ENCODE measurements around the gene ATMIN. TPM values are rescaled to one million over a fixed set of nuclear protein-coding genes. Genes with fewer than 3 reads are reported as not detected.

The ATMIN gene

DNA sequence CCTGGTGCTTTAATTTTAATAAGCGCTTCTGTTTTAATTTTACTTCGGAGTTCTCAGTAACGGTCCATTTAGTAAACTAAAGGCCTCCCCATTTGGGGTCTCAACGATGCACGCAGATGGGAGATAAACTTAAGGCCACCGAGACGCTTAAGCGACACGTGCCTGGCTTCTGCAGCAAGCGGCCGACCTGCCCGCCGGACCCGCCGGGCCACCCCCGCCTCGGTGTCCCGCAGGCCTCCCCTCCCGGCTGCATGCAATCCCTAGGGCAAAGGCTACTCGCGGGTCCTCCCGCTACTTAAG lies 60.0 kb downstream of the ATMIN start:
- peak overlapping the region; percentile 79 for H3K27ac ChIP-seq (replicated peaks; ENCODE audit: low read length)
- WGBS, 2 donors (ENCODE audit: extremely low coverage in 2 of 2, insufficient read length in 2 of 2, insufficient replicate concordance in 1 of 2), result no CpG with 5 or more reads among the region's 22 CpGs
- peak overlapping the region; percentile 56 for H3K4me2 ChIP-seq (ENCODE audit: insufficient read depth, low read length, poor library complexity, severe bottlenecking)

DNA sequence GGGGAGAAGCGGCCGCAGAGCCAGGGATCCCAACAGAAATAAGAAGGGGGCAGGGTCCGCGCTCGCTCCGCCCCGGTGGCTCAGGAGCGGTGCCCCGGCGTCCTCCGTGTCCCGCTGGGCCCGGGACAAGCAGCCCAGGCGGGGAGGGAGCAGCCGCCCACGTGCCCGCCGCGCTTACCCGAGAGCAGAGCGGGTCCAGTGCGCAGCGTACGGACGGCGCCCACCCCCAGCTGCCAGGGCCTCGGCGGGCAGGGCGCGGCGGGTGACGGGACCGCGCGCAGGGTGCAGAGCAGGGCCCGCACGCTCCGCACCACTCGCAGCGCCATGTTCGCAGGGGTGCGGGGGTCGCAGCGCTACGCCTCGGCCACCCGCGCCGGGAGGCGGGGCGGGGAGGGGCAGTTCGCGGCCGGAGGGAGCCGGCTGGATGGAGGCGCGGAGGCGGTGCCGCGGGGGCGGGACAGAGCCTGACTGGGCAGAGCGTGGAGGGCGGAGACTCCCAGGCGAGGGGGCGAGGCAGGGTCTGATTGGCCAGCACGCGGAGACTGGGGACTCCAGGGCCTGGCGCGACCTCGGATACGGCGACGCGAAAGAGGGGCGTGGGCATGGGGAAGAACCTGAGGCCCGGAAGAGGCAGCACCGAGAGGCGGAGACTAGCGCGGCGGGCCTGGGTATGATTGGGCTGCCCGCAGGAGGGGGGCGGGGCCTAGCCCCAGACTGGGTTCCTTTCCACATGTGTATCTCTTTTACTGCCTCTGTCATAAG lies 60.5 kb downstream of the ATMIN start, which contains the start of gene GCSH:
TSS of gene GCSH (minus strand) at position 443 of the 762 bp plus-strand sequence. CDS start at position 326, 117 bp downstream.
- Histone ChIP-seq H3K4ac (ENCODE audit: low read length) (no peak within 1 kb of the TSS), H3K27me3 (ENCODE audit: control insufficient read depth in 3 of 3, insufficient read depth in 3 of 3, low read depth in 1 of 3, low read length in 3 of 3) (no peaks in the 10 kb centered on the region), H3K14ac (ENCODE audit: low read length) (no peak within 1 kb of the TSS), H3K36me3 (replicated peaks in 1 of 2; ENCODE audit: control insufficient read depth in 2 of 2, insufficient read depth in 2 of 2, low read length in 2 of 2) (peaks cover 0 to 33% of the 10 kb centered on the region in 2 donors), H2BK120ac (ENCODE audit: low read depth, low read length) (peak within 1 kb of the TSS; percentile 72), H3K23ac (ENCODE audit: low read depth, low read length, poor library complexity) (peak within 1 kb of the TSS; percentile 85), H2BK15ac (ENCODE audit: low read length) (peak within 1 kb of the TSS; percentile 81), H3K18ac (ENCODE audit: low read length) (peak within 1 kb of the TSS; percentile 95), H3K4me2 (ENCODE audit: insufficient read depth, low read length, poor library complexity, severe bottlenecking) (peak within 1 kb of the TSS; percentile 56), H3K4me1 (ENCODE audit: control insufficient read depth in 2 of 2, insufficient read depth in 1 of 2, low read depth in 1 of 2, low read length in 2 of 2) (peaks cover 1 to 3% of the 10 kb centered on the region in 2 donors), H2AK5ac (ENCODE audit: low read depth, low read length) (no peak within 1 kb of the TSS), H4K8ac (ENCODE audit: low read depth, low read length) (no peak within 1 kb of the TSS), H3K9me3 (replicated peaks in 1 of 2; ENCODE audit: control insufficient read depth in 2 of 2, insufficient read depth in 1 of 2, low read depth in 1 of 2, low read length in 2 of 2) (no peaks in the 10 kb centered on the region), H3K79me1 (ENCODE audit: low read depth, low read length) (peaks cover 2% of the 10 kb centered on the region), H2BK5ac (ENCODE audit: low read length) (peak within 1 kb of the TSS; percentile 98), H3K27ac (replicated peaks; ENCODE audit: low read length) (peak within 1 kb of the TSS; percentile 79), H2BK12ac (ENCODE audit: low read length) (no peak within 1 kb of the TSS), H4K91ac (ENCODE audit: low read depth, low read length, poor library complexity) (no peak within 1 kb of the TSS), H3K4me3 (ENCODE audit: low read length in 2 of 2) (peak within 1 kb of the TSS; percentile 90 to 95), H3K9ac (ENCODE audit: low read depth, low read length, poor library complexity) (peak within 1 kb of the TSS; percentile 94), H2AFZ (ENCODE audit: low read length) (peak within 1 kb of the TSS; percentile 97)
- peak; percentile 95 for DNase-seq (ENCODE audit: low spot score)
- WGBS, 2 donors (ENCODE audit: extremely low coverage in 2 of 2, insufficient read length in 2 of 2, insufficient replicate concordance in 1 of 2), result no CpG with 5 or more reads among the region's 83 CpGs

More for the DNA sequence above, 60.0 kb downstream of the ATMIN start:
- H3K4ac ChIP-seq (ENCODE audit: low read length), result no peak overlapping the region
- no peaks in the 10 kb centered on the region for H3K27me3 ChIP-seq (ENCODE audit: control insufficient read depth in 3 of 3, insufficient read depth in 3 of 3, low read depth in 1 of 3, low read length in 3 of 3)
- peak overlapping the region; percentile 85 for H3K23ac ChIP-seq (ENCODE audit: low read depth, low read length, poor library complexity)
- peaks cover 2% of the 10 kb centered on the region for H3K79me1 ChIP-seq (ENCODE audit: low read depth, low read length)
- peak overlapping the region; percentile 97 for H2AFZ ChIP-seq (ENCODE audit: low read length)
- H2BK5ac ChIP-seq (ENCODE audit: low read length), result peak overlapping the region; percentile 98
- H4K8ac ChIP-seq (ENCODE audit: low read depth, low read length), result no peak overlapping the region
- DNase-seq (ENCODE audit: low spot score), result no peak
- H2AK5ac ChIP-seq (ENCODE audit: low read depth, low read length), result no peak overlapping the region
- H3K9ac ChIP-seq (ENCODE audit: low read depth, low read length, poor library complexity), result peak overlapping the region; percentile 94
- H3K36me3 ChIP-seq (replicated peaks in 1 of 2; ENCODE audit: control insufficient read depth in 2 of 2, insufficient read depth in 2 of 2, low read length in 2 of 2), result peaks cover 0 to 38% of the 10 kb centered on the region in 2 donors
- H3K4me1 ChIP-seq (ENCODE audit: control insufficient read depth in 2 of 2, insufficient read depth in 1 of 2, low read depth in 1 of 2, low read length in 2 of 2), result peaks cover 1 to 3% of the 10 kb centered on the region in 2 donors
- no peaks in the 10 kb centered on the region for H3K9me3 ChIP-seq (replicated peaks in 1 of 2; ENCODE audit: control insufficient read depth in 2 of 2, insufficient read depth in 1 of 2, low read depth in 1 of 2, low read length in 2 of 2)
- H3K18ac ChIP-seq (ENCODE audit: low read length), result peak overlapping the region; percentile 95
- peak overlapping the region; percentile 81 for H2BK15ac ChIP-seq (ENCODE audit: low read length)
- no peak overlapping the region for H4K91ac ChIP-seq (ENCODE audit: low read depth, low read length, poor library complexity)
- no peak overlapping the region for H3K14ac ChIP-seq (ENCODE audit: low read length)
- H3K4me3 ChIP-seq (ENCODE audit: low read length in 2 of 2), result peak overlapping the region; percentile 90 to 95
- peak overlapping the region; percentile 72 for H2BK120ac ChIP-seq (ENCODE audit: low read depth, low read length)
- no peak overlapping the region for H2BK12ac ChIP-seq (ENCODE audit: low read length)

DNA sequence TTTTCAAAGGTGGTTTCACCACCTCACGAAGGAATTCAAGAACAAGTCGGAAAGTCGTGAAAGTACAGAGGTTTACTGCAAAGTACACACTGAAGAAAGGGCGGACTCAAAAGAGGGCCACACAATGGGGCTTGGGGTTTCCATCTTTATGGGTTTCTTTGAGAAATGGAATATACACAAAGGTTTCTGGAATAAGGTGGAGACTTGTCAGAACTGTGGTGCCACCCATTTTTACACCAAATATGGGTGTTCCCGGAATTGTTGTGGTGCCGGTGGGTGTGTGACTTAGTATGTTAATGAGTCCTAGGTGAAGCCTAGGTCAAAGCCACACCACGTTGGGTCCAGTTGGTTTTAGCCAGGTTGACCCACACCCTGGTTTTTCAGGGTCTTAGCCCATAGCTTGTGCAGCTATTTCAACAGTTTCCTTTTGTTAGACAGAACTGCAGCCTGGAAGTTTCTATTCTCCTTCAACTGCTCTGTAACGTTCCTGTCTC lies 61.1 kb downstream of the ATMIN start:
- peak overlapping the region; percentile 76 for H2AFZ ChIP-seq (ENCODE audit: low read length)
- no peak overlapping the region for H3K23ac ChIP-seq (ENCODE audit: low read depth, low read length, poor library complexity)
- no peak for DNase-seq (ENCODE audit: low spot score)
- H3K27ac ChIP-seq (replicated peaks; ENCODE audit: low read length), result no peak overlapping the region
- H3K36me3 ChIP-seq (replicated peaks in 1 of 2; ENCODE audit: control insufficient read depth in 2 of 2, insufficient read depth in 2 of 2, low read length in 2 of 2), result peaks cover 0 to 27% of the 10 kb centered on the region in 2 donors
- no peak overlapping the region for H3K4me2 ChIP-seq (ENCODE audit: insufficient read depth, low read length, poor library complexity, severe bottlenecking)
- H2AK5ac ChIP-seq (ENCODE audit: low read depth, low read length), result no peak overlapping the region
- no CpG with 5 or more reads among the region's 8 CpGs for WGBS, 2 donors (ENCODE audit: extremely low coverage in 2 of 2, insufficient read length in 2 of 2, insufficient replicate concordance in 1 of 2)
- H3K4me3 ChIP-seq (ENCODE audit: low read length in 2 of 2), result peak overlapping the region in 1 of 2 donors; percentile 23
- H2BK5ac ChIP-seq (ENCODE audit: low read length), result no peak overlapping the region
- H4K91ac ChIP-seq (ENCODE audit: low read depth, low read length, poor library complexity), result no peak overlapping the region
- H3K9ac ChIP-seq (ENCODE audit: low read depth, low read length, poor library complexity), result no peak overlapping the region
- no peak overlapping the region for H3K4ac ChIP-seq (ENCODE audit: low read length)
- H3K27me3 ChIP-seq (ENCODE audit: control insufficient read depth in 3 of 3, insufficient read depth in 3 of 3, low read depth in 1 of 3, low read length in 3 of 3), result no peaks in the 10 kb centered on the region
- H3K14ac ChIP-seq (ENCODE audit: low read length), result no peak overlapping the region
- H2BK120ac ChIP-seq (ENCODE audit: low read depth, low read length), result no peak overlapping the region
- no peaks in the 10 kb centered on the region for H3K9me3 ChIP-seq (replicated peaks in 1 of 2; ENCODE audit: control insufficient read depth in 2 of 2, insufficient read depth in 1 of 2, low read depth in 1 of 2, low read length in 2 of 2)
- no peak overlapping the region for H4K8ac ChIP-seq (ENCODE audit: low read depth, low read length)
- H2BK12ac ChIP-seq (ENCODE audit: low read length), result no peak overlapping the region
- no peak overlapping the region for H2BK15ac ChIP-seq (ENCODE audit: low read length)
- peaks cover 2% of the 10 kb centered on the region for H3K79me1 ChIP-seq (ENCODE audit: low read depth, low read length)
- H3K4me1 ChIP-seq (ENCODE audit: control insufficient read depth in 2 of 2, insufficient read depth in 1 of 2, low read depth in 1 of 2, low read length in 2 of 2), result peaks cover 1 to 3% of the 10 kb centered on the region in 2 donors
- H3K18ac ChIP-seq (ENCODE audit: low read length), result no peak overlapping the region

Small RNAs within 50 kb of the gene (small RNA-seq; reads per million reads assigned to genes)
- not detected for gene AC092718.3 (ENCODE audit: insufficient read depth)

Data from neuronal stem cell (in vitro differentiated cells).